ENCODE measurements around the gene EIF2D.
A peak's percentile ranks its signal among the peaks of the same experiment; 100 is the strongest.

The EIF2D gene

GRCh38 chr1:206569556-206569955 lies 42.7 kb downstream of the EIF2D start:
- no peak for DNase-seq (ENCODE audit: low read depth)

GRCh38 chr1:206568779-206569352 lies 43.4 kb downstream of the EIF2D start:
- DNase-seq (ENCODE audit: low read depth) = no peak

DNA sequence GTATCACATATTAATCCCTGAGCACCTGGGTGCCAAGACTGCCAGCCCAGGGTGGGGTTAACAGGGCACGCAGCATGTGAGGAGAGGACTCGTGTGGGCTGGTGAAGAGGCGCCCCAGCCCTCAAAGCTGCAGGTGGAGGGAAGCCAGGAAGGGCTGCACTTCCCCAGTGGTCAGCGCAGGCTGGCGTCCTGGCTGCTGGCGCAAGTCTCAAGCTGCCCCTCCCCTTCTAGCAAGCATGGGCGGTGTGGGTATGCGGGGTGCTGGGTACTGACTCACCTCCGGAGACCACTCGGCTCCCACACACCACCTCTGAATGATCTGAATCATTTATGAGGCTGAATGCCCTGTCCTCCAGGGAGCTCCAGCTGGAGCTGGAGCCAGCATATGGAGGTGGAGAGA lies 44.0 kb downstream of the EIF2D start:
- DNase-seq (ENCODE audit: low read depth) = no peak

GRCh38 chr1:206566999-206567398 lies 45.3 kb downstream of the EIF2D start:
- DNase-seq (ENCODE audit: low read depth) = no peak

- no peak for DNase-seq (ENCODE audit: low read depth)
These were observed 46.3 kb downstream of the EIF2D start for GRCh38 chr1:206565995-206566394.

DNA sequence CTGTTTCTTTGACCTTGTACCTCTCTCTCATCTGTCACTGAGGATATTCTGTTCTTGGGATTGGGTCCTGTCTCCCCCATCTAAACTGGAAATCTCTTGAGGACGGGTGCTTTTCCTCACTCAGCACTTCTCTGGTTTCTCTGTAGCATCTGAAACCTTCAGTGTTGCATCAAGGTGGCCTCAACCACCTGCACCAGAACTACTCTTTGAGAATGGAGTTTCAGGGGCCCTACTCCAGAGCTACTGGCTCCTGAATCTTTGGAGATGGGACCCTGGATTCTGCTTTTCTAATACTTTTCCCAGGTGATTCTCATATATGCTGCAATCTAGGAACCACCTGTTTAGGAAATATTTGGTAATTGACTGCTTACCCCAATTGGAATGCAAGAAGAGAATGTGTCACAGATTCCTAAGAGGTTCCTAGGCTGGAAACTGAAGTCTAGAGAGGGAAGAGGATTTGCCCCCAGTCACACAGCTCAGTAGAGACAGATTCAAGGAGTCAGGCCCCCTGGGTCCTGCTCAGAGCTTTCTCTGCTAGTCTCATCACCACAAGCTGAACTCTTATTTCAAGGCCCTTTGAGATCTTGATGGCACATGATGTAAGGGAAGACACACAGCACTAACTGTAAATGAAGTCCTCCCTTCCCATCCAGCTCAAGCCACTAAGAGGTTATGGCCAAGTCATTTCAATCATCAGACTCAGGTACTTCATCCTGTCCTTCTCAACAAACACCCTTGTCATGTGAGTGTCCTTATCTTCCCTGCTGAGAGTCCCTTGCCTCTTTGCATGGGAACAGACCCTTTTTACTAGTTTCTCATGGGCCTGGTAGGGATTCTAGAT lies 48.7 kb downstream of the EIF2D start:
- no peak for DNase-seq (ENCODE audit: low read depth)

DNA sequence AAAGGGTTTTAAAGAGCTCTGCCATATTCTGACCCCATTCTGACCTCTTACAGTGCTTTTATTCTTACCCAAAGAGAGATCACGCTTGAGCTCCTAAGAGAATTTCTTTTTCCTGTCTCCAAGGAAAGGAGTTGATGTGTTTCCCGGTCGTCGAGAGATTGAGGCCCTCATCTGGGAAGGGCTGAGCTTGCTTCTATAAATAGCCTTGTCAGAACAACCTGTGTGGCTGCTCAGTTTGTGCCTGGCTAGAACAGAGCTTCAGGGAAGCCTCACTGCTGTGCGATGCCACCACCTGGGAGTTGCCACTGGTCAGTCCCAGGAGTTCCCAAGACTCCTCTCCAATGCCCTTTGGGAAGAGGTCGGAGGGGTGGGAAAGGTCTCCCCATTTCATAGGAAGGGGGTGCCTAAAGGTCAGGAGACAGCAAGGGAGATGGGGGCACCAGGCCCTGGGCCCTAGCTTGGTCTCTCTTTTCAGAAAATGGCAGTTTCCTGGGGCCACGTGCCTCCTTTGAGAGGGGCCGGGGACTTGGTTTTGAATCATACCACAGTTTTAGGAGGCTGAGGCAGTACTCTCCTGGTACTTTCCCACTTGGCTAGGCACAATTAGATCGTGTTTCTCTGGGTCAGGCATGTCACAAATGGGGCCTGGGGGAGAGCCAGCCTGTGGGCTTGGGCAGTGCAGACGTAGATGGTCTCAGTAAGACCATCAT lies 52.1 kb downstream of the EIF2D start:
- DNase-seq (ENCODE audit: low read depth) = no peak

DNA sequence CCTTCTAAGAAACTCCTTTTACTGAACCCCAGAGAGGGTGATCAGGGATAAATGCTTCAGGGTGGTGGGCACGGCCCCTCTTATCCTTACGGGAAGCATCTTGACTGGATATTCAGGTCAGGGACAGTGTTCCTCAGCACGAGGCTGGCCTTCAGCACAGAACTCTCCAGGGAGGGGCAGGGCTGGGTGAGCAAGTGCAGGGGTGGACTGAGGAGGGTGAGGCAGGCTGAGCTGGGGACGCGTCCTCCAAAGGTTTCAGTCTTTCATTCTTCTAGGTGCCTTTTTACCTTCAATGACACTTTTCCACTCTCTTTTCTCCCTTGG lies 52.6 kb downstream of the EIF2D start:
- no peak for DNase-seq (ENCODE audit: low read depth)

GRCh38 chr1:206558794-206559671 lies 53.2 kb downstream of the EIF2D start:
- no peak for DNase-seq (ENCODE audit: low read depth)

GRCh38 chr1:206557636-206558473 lies 54.4 kb downstream of the EIF2D start:
- no peak for DNase-seq (ENCODE audit: low read depth)

DNA sequence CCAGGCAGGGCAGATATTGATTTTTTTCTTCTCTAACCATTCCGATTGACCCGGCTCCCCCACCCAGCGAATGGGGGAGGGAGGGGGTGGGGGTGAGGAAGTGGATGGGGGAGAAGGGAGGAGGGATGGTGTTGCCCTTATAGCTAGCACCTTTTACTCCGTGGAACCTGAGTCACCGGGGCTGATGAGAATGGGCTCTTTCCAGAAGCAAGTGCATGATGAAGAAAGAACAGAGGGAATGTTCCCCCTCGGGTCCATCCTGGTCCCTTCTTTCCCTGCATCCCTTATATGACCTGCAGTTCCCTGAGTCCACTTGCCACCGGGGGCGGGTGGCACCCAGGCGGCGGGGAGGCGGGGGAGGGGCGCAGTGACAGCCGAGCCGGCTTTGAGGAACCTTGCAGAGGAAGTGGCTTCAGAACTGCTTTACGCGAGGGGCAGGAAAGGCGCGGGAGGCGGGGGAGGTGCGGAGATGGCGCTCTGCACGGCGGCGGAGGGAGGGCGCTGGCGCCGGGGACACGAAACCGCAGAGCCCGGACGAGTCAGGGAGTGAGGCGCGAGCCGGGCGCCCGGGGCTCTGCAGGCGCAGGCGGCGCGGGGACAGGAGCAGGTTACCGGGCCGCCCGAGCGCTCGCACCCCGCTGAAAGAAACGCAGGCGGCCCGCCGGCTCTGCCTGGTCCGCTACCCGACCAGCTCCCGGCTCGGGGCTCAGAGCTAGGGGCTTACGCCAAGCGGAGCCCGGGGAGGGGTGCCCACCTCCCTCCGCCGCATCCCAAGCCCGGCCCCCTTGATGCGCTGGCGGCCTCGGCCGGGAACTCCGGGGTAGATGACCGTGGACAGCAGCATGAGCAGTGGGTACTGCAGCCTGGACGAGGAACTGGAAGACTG lies 55.3 kb downstream of the EIF2D start:
- peak; percentile 89 for DNase-seq (ENCODE audit: low read depth)

- no peak for DNase-seq (ENCODE audit: low read depth)
These were observed 56.1 kb downstream of the EIF2D start for GRCh38 chr1:206556047-206556749.

DNA sequence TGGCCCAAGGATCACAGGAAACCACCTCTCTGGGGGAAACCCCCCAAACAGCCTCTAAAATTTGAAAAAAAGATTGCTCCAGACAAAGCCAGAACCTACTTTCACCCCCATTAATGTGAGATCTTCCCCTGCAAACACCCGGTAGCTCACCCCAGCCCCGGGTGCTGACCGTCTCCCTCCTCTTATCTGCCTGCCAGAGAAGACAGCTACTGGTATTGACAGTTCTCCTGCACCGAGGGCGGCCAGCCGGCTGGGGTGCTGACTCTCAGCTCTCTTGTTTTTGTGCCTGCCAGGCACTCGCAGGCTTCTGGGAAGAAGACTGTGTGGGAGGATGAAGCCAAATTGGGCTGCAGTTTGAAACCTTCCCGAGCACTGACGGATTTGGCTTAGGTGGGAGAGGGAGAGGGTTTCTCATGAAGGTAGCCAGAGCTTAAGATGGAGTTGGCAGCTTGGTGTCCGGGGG lies 56.8 kb downstream of the EIF2D start:
- DNase-seq (ENCODE audit: low read depth) = no peak

- DNase-seq (ENCODE audit: low read depth) = no peak
These were observed 57.4 kb downstream of the EIF2D start for GRCh38 chr1:206554701-206555472.

DNA sequence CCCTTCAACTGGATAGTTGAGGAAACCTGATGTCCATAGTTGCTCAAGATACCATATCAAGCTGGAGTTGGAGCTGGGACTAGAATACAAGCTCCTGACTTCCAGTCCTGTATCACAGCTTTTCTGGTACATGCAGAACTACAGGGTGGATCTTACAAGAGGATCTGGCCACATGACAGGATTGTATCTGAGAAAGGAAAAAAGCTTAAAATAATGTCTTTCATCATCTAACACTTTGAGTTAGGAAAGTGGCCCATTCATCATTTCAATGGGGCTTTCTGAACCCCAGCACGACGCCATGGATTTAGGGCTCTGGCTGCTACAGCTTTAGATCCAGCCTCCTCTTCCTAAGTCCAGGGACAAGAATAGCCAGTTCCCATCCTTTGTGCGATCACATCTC lies 58.1 kb downstream of the EIF2D start:
- DNase-seq (ENCODE audit: low read depth) = no peak

DNA sequence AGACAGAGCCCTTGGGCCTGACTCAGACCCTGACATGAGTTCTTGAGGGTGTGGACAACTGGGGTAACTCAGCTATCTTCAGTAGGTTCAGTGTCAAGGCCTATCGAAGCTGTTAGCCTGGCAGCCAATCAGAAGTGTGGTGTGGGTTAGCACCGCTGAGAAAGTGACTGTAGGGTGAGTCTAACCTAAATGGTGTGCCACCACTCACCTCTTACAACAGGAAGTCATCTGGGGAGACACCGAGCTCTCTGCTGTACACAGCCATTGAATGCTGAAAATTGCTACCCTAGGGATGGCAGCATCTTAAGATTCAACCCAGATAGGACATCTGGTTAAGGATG lies 60.3 kb downstream of the EIF2D start:
- peak; percentile 56 for DNase-seq (ENCODE audit: low read depth)

DNA sequence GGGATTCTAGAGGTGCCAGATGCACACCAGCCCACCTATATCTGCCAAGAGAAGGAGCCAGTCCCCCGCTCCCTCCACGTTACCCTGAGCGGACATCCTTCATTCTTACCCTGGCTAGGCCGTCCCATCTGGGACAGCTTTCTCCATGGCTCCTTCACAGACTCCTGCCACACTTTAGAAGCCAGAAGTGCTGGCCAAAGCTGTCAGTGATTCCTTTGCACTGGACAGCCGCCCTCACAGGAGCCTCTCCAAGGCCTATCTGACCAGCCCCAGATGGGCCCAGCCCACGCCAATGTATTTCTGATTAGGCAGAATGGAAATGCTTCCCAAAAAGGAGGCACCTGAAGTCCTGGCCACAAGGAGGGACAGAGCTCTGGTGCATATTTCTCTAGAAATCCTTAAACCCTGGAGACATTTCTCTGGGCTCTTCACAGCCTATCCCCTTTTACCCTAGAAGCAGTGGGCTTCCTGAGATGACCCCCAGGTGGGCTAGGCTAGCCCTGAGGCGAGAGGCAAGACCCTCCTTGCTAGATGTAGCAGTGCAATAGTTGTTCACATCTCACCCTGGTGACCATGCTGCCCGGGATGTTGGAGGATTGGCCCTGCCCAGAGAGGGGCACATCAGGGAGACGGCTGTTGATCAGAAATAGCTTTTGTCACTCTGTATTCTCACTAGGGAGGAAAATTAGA lies 60.8 kb downstream of the EIF2D start:
- DNase-seq (ENCODE audit: low read depth) = no peak

GRCh38 chr1:206550446-206550845 lies 61.8 kb downstream of the EIF2D start:
- no peak for DNase-seq (ENCODE audit: low read depth)

All from activated T-helper 1 cell treated with Interleukin-2 at 50 U/mL for 16 hours (primary cell).